Endothelial cell of umbilical vein (primary cell): ENCODE measurements around the gene ADCY9. TPM values are rescaled to one million over a fixed set of nuclear protein-coding genes. Genes with fewer than 3 reads are reported as not detected.

ENCODE experiments used
- BruUV-seq: library from RNA; stranded (reverse); fragments of 400-500 nt; replicated peaks from 2 replicates; lab custom pipeline; 2021; lab: Mats Ljungman, UMichigan
- CTCF ChIA-PET: fragments of 300-600, 350-600 bp; sonication (Branson Sonifier 250); formaldehyde crosslinking; loops from one replicate; lab custom pipeline; 2021; ENCODE audit warnings: antibody characterized with exemption, inconsistent platforms; lab: Charles Lee
- POLR2A ChIA-PET: fragments of 300-600, 350-600 bp; sonication (Branson Sonifier 250); formaldehyde crosslinking; loops from one replicate; lab custom pipeline; 2021; ENCODE audit warnings: antibody characterized with exemption, inconsistent platforms; lab: Charles Lee
- DNase-seq: peaks from one replicate; pipeline ENCODE4 v3.0.0-alpha.2; 2011; ENCODE audit warnings: low read depth, low spot score
- FAIRE-seq: peaks from 2 replicates; lab custom pipeline; 2011; peaks lifted over from hg19 to GRCh38; lab: Jason Lieb, UNC
- H2AFZ ChIP-seq: 2 replicates; pipeline ENCODE4 v1.6.0; 2012; ENCODE audit warnings: low read depth, low read length, control low read depth, inconsistent platforms
- H3K27ac ChIP-seq: 2 replicates; pipeline ENCODE4 v1.5.1; 2011; ENCODE audit warnings: low read depth, mild to moderate bottlenecking, control low read depth, low read length, moderate library complexity; ENCODE audit not compliant: insufficient read depth
- H3K27me3 ChIP-seq, 2 experiments: 2 replicates each; pipeline versions ENCODE4 v1.6.0 to v1.6.1; 2011; ENCODE audit warnings: low read length in 2 of 2, mixed read lengths in 1 of 2; ENCODE audit not compliant: control insufficient read depth in 2 of 2, insufficient read depth in 2 of 2
- H3K36me3 ChIP-seq, 2 experiments: 2 replicates in 1 of 2; 3 replicates in 1 of 2; pipeline ENCODE4 v1.5.1; 2011; ENCODE audit warnings: low read length in 2 of 2, mild to moderate bottlenecking in 1 of 2, moderate library complexity in 1 of 2; ENCODE audit not compliant: control insufficient read depth in 2 of 2, insufficient read depth in 2 of 2; ENCODE audit errors: extremely low read depth in 1 of 2
- H3K4me1 ChIP-seq: 3 replicates; pipeline ENCODE4 v1.5.1; 2011; ENCODE audit warnings: mild to moderate bottlenecking, low read length; ENCODE audit not compliant: control insufficient read depth, insufficient read depth; ENCODE audit errors: extremely low read depth
- H3K4me2 ChIP-seq: 2 replicates; pipeline ENCODE4 v1.6.1; 2011; ENCODE audit warnings: low read length, control low read depth, mixed read lengths; ENCODE audit not compliant: insufficient read depth
- H3K4me3 ChIP-seq, 3 experiments: fragments of 200-600 bp in 1 of 3; sonication (generic), shearing (Covaris generic) in 1 of 3; replicated peaks in 1 of 3; 2 replicates each; pipeline ENCODE4 v1.5.1; 2011 to 2016; ENCODE audit warnings: control low read depth in 3 of 3, low read length in 3 of 3, mild to moderate bottlenecking in 2 of 3, inconsistent platforms in 1 of 3, low read depth in 1 of 3, moderate library complexity in 1 of 3; ENCODE audit not compliant: insufficient read depth in 1 of 3
- H3K79me2 ChIP-seq: 2 replicates; pipeline ENCODE4 v1.6.0; 2012; ENCODE audit warnings: low read length, inconsistent platforms; ENCODE audit not compliant: control insufficient read depth, insufficient read depth
- H3K9ac ChIP-seq: replicated peaks from 2 replicates; pipeline ENCODE3; 2011; ENCODE audit warnings: low read length, control low read depth; ENCODE audit not compliant: insufficient read depth; ENCODE audit errors: extremely low read depth
- H3K9me1 ChIP-seq: replicated peaks from 3 replicates; pipeline ENCODE4 v1.6.0; 2011; ENCODE audit warnings: mild to moderate bottlenecking, low read length; ENCODE audit not compliant: control insufficient read depth, insufficient read depth; ENCODE audit errors: extremely low read depth
- H3K9me3 ChIP-seq: replicated peaks from 2 replicates; pipeline ENCODE4 v1.5.1; 2012; ENCODE audit warnings: low read length, inconsistent platforms; ENCODE audit not compliant: control insufficient read depth, insufficient read depth
- H4K20me1 ChIP-seq: replicated peaks from 2 replicates; pipeline ENCODE3; 2011; ENCODE audit warnings: mild to moderate bottlenecking, low read length; ENCODE audit not compliant: control insufficient read depth, insufficient read depth; ENCODE audit errors: extremely low read depth
- FOS ChIP-seq: IDR thresholded peaks from 2 replicates; pipeline ENCODE4 v1.6.1; 2011; ENCODE audit warnings: mild to moderate bottlenecking, low read length, moderate library complexity, borderline replicate concordance; ENCODE audit not compliant: insufficient read depth
- GATA2 ChIP-seq: IDR thresholded peaks from 2 replicates; pipeline ENCODE4 v1.7.0; 2011; ENCODE audit warnings: low read depth, mild to moderate bottlenecking, moderate library complexity, mixed read lengths, low read length; ENCODE audit not compliant: insufficient read length, insufficient read depth
- JUN ChIP-seq: IDR thresholded peaks from 2 replicates; pipeline ENCODE4 v1.6.1; 2011; ENCODE audit warnings: borderline replicate concordance, low read depth; ENCODE audit not compliant: insufficient read length, insufficient read depth
- POLR2A ChIP-seq: IDR thresholded peaks from 2 replicates; pipeline ENCODE4 v1.6.1; 2012; ENCODE audit warnings: low read depth, mild to moderate bottlenecking, control low read depth, low read length
- POLR2AphosphoS5 ChIP-seq: IDR thresholded peaks from 2 replicates; pipeline ENCODE4 v1.6.1; 2012; ENCODE audit warnings: low read depth, mild to moderate bottlenecking, control low read depth, low read length, moderate library complexity; ENCODE audit not compliant: insufficient read depth
- dilution Hi-C: fragments of 300-500 bp; cut with MboI; formaldehyde crosslinking; loops from one replicate; pipeline ENCODE4 v1.15.0; 2019; ENCODE audit warnings: low sequenced_read_pairs; ENCODE audit not compliant: extremely low pct_ligation_motif_present
- intact Hi-C: fragments of 100-400 bp; cut with micrococcal nuclease; formaldehyde crosslinking; loops from one replicate; pipeline ENCODE4 v1.10.0; 2022
- polyA plus RNA-seq, 4 experiments: library from polyadenylated mRNA; depleted of rRNA in 3 of 4; stranded (reverse) in 3 of 4; unstranded in 1 of 4; fragments of >200 nt; gene quantifications; 2 replicates each; pipeline versions ENCODE4 v1.2.1 to v1.2.3, GENCODE V29; 2011 to 2012; ENCODE audit warnings: missing spikeins in 1 of 4
- total RNA-seq: library from RNA; stranded (reverse); gene quantifications from 2 replicates; pipeline ENCODE4 v1.2.3, GENCODE V29; 2021
- TF ChIP-seq, protein P1 (sequence below): IDR thresholded peaks from 2 replicates; pipeline ENCODE4 v1.6.1; 2011; ENCODE audit not compliant: insufficient read depth, insufficient read length

ADCY9 gene
- total and polyA plus RNA-seq, 2 donors (not counting 3 experiments of a cell fraction or from before 2014, with no cell fraction given): 6.8 to 14.0 TPM

DNA sequence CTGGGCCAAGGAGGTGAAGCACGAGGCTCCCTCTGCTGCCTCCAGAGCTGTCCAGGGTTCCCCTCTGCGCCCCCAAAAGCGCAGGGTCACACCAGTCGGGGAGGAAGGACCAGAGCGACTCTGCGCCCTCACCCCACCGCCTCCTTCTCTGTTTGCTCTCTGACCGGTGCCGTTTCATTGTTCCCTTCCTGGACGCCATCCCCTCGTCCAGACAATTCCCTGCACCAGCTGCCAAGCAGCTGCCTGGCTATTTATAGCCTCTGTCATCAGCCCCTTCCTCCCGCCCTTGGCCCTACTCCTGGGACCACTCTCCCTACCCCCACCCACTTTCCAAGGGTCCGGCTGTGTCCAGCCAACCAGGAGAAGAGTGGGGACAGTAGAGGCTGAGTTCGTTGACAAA, 167.0 kb downstream of the ADCY9 start:
- intact Hi-C loops: no loop called here
- peaks cover 19% of the 10 kb centered on the region for H3K4me1 ChIP-seq
- ChIA-PET CTCF (interaction anchor here (1.0 to 2.3 kb wide), 2 partner anchors 10 to 34 kb away, joined by 4 to 12 read pairs; no protein-coding TSS in a partner anchor), POLR2A (no interaction called here)
- DNase-seq (peak; percentile 55), FAIRE-seq (no peak)
- H3K9me3 ChIP-seq: no peaks in the 10 kb centered on the region
- no peaks in the 10 kb centered on the region for H3K79me2 ChIP-seq
- H3K27ac ChIP-seq: no peak overlapping the region
- TF ChIP-seq JUN (peak; percentile 5), FOS (no peak)
- no peaks in the 10 kb centered on the region for H3K9me1 ChIP-seq
- H4K20me1 ChIP-seq: no peaks in the 10 kb centered on the region
- peak overlapping the region; percentile 21 for H3K4me2 ChIP-seq
- no peak overlapping the region for H2AFZ ChIP-seq
- no peak overlapping the region for H3K4me3 ChIP-seq
- H3K27me3 ChIP-seq: peaks cover 12 to 14% of the 10 kb centered on the region in 2 experiments
- no peaks in the 10 kb centered on the region for H3K36me3 ChIP-seq
- BruUV-seq: no TSS peak
- no peak overlapping the region for H3K9ac ChIP-seq
- dilution Hi-C loops: no loop called here

DNA sequence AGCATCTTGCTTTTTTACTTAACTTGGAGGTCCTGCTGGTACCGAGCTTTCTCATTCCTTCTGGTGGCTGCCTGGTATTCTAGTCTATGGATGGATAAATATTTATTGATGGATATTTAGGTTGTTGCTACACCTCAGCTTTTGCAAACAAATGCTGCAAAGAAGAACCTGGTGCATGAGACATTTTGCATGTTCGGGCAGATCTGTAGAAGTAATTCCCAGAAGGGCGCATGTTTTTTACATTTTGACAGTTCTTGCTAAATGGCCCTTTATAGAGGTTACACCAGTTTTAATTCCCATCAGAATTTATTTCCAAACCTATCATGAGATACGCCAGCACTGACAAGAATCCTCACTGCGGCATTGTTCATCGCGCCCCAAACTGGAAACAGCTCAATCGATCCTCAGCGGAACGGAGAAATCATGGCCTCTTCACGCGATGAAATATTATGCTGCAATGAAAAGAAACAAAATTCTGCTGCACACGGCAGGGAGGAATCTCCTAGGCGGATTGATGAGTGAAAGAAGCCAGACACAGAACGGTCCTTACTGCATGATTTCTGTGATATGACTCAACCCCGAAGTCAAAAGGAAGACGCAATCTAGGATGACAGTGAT, 167.8 kb downstream of the ADCY9 start:
- Histone ChIP-seq H3K4me1 (peaks cover 19% of the 10 kb centered on the region), H3K9me3 (no peaks in the 10 kb centered on the region), H3K27ac (no peak overlapping the region), H3K4me2 (no peak overlapping the region), H2AFZ (no peak overlapping the region), H4K20me1 (no peaks in the 10 kb centered on the region), H3K9ac (no peak overlapping the region), H3K27me3 (peaks cover 9 to 14% of the 10 kb centered on the region in 2 experiments), H3K79me2 (no peaks in the 10 kb centered on the region), H3K36me3 (no peaks in the 10 kb centered on the region), H3K9me1 (no peaks in the 10 kb centered on the region), H3K4me3 (no peak overlapping the region)
- FAIRE-seq (no peak), DNase-seq (no peak)
- intact Hi-C loops: no loop called here
- TF ChIP-seq JUN (no peak), FOS (no peak), POLR2A (no peak), POLR2AphosphoS5 (no peak), GATA2 (no peak)
- TF ChIP-seq, protein P1, sequence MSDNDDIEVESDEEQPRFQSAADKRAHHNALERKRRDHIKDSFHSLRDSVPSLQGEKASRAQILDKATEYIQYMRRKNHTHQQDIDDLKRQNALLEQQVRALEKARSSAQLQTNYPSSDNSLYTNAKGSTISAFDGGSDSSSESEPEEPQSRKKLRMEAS: no peak
- CTCF ChIA-PET: interaction anchor here (1.0 to 1.8 kb wide), 2 partner anchors 10 to 35 kb away, joined by 4 to 5 read pairs; no protein-coding TSS in a partner anchor
- POLR2A ChIA-PET: no interaction called here
- dilution Hi-C loops: no loop called here
- BruUV-seq: no TSS peak
